GM06990 (cell line): ENCODE measurements around the gene SEL1L3.

ENCODE experiments used
- DNase-seq: peaks from one replicate; pipeline ENCODE4 v3.0.0-alpha.2; 2011; ENCODE audit not compliant: insufficient read length; ENCODE audit errors: extremely low read depth
- H3K27me3 ChIP-seq: replicated peaks from 2 replicates; pipeline ENCODE4 v1.6.0; 2011; ENCODE audit warnings: low read length; ENCODE audit not compliant: control insufficient read depth, insufficient read depth
- H3K36me3 ChIP-seq: 2 replicates; pipeline ENCODE4 v1.5.1; 2011; ENCODE audit warnings: low read length; ENCODE audit not compliant: control insufficient read depth, insufficient read depth
- H3K4me3 ChIP-seq: replicated peaks from 2 replicates; pipeline ENCODE4 v1.5.1; 2011; ENCODE audit warnings: low read depth, mild to moderate bottlenecking, control low read depth, low read length
- TF ChIP-seq, protein P1 (sequence below): IDR thresholded peaks from 2 replicates; pipeline ENCODE4 v1.5.1; 2011; ENCODE audit warnings: low read length, control low read depth, mild to moderate bottlenecking, inconsistent platforms; ENCODE audit not compliant: insufficient read depth, poor library complexity, severe bottlenecking

SEL1L3 gene

DNA sequence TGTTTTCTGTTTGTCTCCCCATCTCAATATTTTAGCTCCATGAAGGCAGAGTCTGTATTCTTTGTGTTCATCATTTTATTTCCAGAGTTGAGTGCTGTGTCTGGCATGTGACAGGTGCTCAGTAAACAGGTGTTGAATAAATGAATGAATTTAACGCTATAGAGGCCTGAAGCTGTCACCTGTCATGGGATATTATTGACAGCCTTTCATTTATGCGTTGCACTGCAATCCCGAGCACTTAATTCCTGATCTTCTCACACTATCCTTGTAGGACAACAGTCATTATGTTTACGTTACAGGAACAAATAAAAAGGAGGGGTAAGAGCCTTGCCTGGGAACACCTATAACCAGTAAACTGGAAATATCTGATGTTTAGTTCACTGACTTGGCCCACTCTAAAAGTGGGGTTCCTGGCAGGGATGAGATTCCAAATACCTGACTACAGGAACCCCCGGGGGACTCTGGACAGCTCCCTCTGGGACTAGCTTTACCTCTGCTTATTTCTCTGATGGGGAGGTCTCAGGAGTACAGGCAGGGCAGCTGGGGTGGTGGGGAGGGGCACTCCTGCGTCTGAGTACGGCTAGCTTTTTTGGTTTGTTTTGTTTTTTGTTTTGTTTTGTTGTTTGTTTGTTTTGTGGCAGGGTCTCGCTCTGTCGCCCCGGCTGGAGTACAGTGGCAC, 36.6 kb downstream of the SEL1L3 start:
- TF ChIP-seq, protein P1, sequence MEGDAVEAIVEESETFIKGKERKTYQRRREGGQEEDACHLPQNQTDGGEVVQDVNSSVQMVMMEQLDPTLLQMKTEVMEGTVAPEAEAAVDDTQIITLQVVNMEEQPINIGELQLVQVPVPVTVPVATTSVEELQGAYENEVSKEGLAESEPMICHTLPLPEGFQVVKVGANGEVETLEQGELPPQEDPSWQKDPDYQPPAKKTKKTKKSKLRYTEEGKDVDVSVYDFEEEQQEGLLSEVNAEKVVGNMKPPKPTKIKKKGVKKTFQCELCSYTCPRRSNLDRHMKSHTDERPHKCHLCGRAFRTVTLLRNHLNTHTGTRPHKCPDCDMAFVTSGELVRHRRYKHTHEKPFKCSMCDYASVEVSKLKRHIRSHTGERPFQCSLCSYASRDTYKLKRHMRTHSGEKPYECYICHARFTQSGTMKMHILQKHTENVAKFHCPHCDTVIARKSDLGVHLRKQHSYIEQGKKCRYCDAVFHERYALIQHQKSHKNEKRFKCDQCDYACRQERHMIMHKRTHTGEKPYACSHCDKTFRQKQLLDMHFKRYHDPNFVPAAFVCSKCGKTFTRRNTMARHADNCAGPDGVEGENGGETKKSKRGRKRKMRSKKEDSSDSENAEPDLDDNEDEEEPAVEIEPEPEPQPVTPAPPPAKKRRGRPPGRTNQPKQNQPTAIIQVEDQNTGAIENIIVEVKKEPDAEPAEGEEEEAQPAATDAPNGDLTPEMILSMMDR = no peak
- Histone ChIP-seq H3K4me3 (no peak overlapping the region), H3K27me3 (no peaks in the 10 kb centered on the region), H3K36me3 (no peaks in the 10 kb centered on the region)
- DNase-seq = no peak

DNA sequence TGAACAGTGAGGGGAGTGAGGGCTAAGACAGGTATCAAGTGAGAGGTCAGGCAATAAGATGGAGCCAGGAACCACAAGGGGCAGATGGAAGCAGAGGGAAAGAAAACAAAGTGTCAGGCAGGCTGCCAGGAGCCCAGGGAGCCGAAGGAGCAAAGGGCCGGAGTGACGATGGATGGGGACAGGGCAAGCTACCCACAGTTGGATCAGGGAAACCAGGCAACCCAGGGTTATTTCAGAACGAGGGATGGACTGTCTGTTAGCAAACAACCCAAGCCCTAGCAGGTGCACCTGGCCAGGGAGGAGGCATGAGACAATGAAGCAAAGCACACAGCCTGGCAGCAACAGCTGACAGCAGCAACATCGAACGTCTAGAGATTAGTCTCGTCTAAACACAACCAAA, 39.2 kb downstream of the SEL1L3 start:
- Histone ChIP-seq H3K27me3 (no peaks in the 10 kb centered on the region), H3K4me3 (no peak overlapping the region), H3K36me3 (no peaks in the 10 kb centered on the region)
- DNase-seq = no peak
- TF ChIP-seq, protein P1 = no peak

DNA sequence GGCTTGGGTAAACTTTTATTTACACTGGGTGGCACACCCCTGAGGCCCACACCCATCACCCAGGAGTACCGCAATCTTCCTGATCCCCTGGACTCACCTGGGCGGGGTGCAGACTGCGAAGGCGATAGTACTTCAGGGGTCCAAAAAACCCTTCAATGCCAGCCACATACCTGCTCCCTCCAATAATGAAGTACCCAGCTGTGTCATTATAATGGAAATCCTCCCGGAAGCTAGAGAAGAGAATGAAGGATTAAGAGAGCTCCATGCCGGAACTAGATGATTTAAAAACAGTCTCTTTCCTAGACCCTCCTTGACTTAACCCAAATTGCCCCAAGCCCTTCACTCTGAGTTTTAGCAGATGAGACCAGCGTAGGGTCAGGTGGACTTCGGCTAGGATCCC, 40.9 kb downstream of the SEL1L3 start:
- no peaks in the 10 kb centered on the region for H3K36me3 ChIP-seq
- no peak overlapping the region for H3K4me3 ChIP-seq
- DNase-seq = no peak
- TF ChIP-seq, protein P1 = no peak
- H3K27me3 ChIP-seq = no peaks in the 10 kb centered on the region

DNA sequence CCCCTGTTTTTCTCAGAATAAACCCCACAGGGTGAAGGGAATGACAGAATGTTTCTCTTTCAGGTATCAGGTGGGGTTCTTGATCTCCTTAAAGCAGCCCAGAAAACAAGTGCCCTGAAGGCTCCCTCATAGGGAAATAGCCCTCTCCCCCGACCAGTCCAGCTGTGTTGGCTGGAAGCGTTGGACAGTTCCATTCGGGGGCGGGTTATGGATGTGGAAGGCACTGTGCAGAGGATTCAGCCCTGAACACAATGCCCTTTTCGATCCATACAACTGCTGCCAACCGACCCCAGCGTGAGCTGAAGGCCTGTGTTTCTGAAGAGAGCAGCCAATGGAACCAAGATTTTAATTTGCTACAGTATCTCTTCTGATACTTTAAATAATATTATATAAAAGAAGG, 41.5 kb downstream of the SEL1L3 start:
- TF ChIP-seq, protein P1 = no peak
- no peak overlapping the region for H3K4me3 ChIP-seq
- no peaks in the 10 kb centered on the region for H3K36me3 ChIP-seq
- H3K27me3 ChIP-seq = no peaks in the 10 kb centered on the region
- no peak for DNase-seq

DNA sequence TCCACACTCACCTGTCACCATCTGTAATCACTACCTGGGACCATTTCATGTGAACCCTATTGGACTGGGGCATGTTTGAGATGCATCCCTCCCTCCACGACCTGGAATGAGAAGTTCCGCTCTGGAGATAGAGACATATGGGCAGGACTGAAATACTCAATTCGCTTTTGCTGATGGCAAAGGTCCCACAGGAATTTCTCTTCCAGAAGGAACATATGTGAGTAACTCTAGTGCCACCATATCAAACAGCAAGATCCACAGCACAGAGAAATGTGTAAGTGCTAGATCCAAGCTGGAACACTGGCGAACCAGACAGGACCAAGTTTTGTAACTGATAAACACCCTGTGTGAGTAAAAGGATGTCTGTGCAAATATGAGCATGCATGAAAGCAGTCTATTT, 43.9 kb downstream of the SEL1L3 start:
- DNase-seq = no peak
- TF ChIP-seq, protein P1 = no peak
- Histone ChIP-seq H3K36me3 (no peaks in the 10 kb centered on the region), H3K27me3 (no peaks in the 10 kb centered on the region), H3K4me3 (no peak overlapping the region)
